ENCODE results near the gene ZNF70. TPM values are rescaled to one million over a fixed set of nuclear protein-coding genes. Genes with fewer than 3 reads are reported as not detected.
A peak's percentile ranks its signal among the peaks of the same experiment; 100 is the strongest.

Gene ZNF70
- total and polyA plus RNA-seq, 2 of the 13 experiments (the other 11 are each of a cell fraction or from before 2014, with no cell fraction given): 0.62 to 3.6 TPM

DNA sequence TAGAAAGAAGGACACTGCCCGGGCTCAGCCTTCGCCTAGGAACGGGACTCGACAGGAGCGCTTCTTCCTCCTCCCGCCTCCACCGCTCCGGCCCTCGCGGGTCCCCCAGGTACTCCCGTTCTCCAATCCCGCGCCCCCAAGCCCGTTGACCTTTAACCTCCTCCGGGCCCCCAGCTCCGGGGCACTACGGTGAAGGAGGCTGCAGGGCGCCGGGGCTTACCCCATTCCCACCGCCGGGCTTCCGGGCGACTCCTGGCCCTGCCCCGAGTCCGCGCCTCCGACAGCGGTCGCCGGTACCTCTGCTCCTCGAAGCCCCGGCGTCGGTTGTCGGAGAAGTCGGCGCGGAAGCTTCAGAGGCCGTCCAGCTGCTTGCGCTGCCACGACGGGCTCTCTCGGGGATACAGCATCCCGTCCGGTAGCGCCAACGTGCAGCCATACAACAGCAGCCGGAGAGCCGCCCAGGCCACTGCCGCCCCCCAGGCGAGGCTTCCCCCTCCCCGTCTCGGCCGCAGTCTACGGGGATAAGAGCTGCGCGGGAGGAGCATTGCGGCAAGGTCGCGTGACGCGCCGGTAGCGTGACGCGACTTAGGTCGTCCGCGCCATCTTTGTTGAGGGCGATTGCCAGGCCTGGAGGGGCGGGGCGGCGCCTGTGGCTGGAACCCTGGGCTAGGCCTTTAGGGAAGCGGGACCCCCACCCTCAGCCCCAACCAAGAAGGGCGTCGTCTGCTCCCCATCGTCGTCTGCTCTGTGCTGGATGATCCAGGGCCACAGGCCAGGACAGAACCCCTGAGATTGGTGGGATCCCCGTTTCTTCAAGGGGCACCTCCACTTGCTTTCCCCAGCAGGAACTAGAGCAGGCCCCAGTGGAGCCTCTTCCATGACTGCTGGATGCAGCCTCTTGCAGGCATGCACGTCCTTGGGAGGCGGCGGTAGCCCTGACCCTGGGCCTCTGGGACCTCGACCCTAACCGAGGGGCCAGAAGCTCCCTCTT, 33.8 kb downstream of the ZNF70 start (continued):
- TF ChIP-seq GPBP1L1 (CRISPR knock-in tag; IDR thresholded peaks at IDR 0.05): no peak
- TF ChIP-seq MED8 (CRISPR knock-in tag; IDR thresholded peaks at IDR 0.05; ENCODE audit: insufficient replicate concordance): peak; percentile 80
- TF ChIP-seq ZNF740 (CRISPR knock-in tag; IDR thresholded peaks at IDR 0.05): no peak
- TF ChIP-seq ZNF768 (CRISPR knock-in tag; IDR thresholded peaks at IDR 0.05): peak; percentile 55
- TF ChIP-seq SUZ12 (IDR thresholded peaks at IDR 0.05; ENCODE audit: low read depth, low read length): no peak
- TF ChIP-seq ATAD3A (CRISPR knock-in tag; IDR thresholded peaks at IDR 0.05): no peak
- TF ChIP-seq TOE1 (CRISPR knock-in tag; IDR thresholded peaks at IDR 0.05): no peak
- no peak for TF ChIP-seq ZNF121 (CRISPR knock-in tag; IDR thresholded peaks at IDR 0.05)
- TF ChIP-seq HOXD1 (CRISPR knock-in tag; IDR thresholded peaks at IDR 0.05): no peak
- peak; percentile 83 for TF ChIP-seq TAF1 (CRISPR knock-in tag; IDR thresholded peaks at IDR 0.05)
- no peak for TF ChIP-seq HOXA9 (CRISPR knock-in tag; IDR thresholded peaks at IDR 0.05; ENCODE audit: borderline replicate concordance)
- TF ChIP-seq POLR2G (IDR thresholded peaks at IDR 0.05; ENCODE audit: low read depth, low read length): peak; percentile 86
- TF ChIP-seq JDP2 (CRISPR knock-in tag; IDR thresholded peaks at IDR 0.05; ENCODE audit: borderline replicate concordance): no peak
- TF ChIP-seq, protein P1, sequence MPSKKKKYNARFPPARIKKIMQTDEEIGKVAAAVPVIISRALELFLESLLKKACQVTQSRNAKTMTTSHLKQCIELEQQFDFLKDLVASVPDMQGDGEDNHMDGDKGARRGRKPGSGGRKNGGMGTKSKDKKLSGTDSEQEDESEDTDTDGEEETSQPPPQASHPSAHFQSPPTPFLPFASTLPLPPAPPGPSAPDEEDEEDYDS (CRISPR knock-in tag; IDR thresholded peaks at IDR 0.05): peak; percentile 85
- no peak for TF ChIP-seq ZFP36 (IDR thresholded peaks at IDR 0.05; ENCODE audit: borderline replicate concordance, low read depth, low read length, partially characterized antibody)
- no peak; the same call in 1 of the 2 replicates for TF ChIP-seq NCOA2 (CRISPR knock-in tag; IDR thresholded peaks at IDR 0.05)
- TF ChIP-seq PPARG (CRISPR knock-in tag; conservative IDR thresholded peaks at IDR 0.05): peak; percentile 70; the same call in 1 of the 2 replicates
- peak; percentile 64; the same call in 1 of the 2 replicates for TF ChIP-seq ZBTB38 (CRISPR knock-in tag; IDR thresholded peaks at IDR 0.05)
- no peak for TF ChIP-seq ZNF530 (CRISPR knock-in tag; IDR thresholded peaks at IDR 0.05; ENCODE audit: low read depth)
- no peak for TF ChIP-seq ZNF468 (CRISPR knock-in tag; IDR thresholded peaks at IDR 0.05)
- TF ChIP-seq, protein P2, sequence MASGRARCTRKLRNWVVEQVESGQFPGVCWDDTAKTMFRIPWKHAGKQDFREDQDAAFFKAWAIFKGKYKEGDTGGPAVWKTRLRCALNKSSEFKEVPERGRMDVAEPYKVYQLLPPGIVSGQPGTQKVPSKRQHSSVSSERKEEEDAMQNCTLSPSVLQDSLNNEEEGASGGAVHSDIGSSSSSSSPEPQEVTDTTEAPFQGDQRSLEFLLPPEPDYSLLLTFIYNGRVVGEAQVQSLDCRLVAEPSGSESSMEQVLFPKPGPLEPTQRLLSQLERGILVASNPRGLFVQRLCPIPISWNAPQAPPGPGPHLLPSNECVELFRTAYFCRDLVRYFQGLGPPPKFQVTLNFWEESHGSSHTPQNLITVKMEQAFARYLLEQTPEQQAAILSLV (CRISPR knock-in tag; IDR thresholded peaks at IDR 0.05; ENCODE audit: borderline replicate concordance): peak; percentile 32; the same call in 1 of the 2 replicates
- no peak for TF ChIP-seq CBX2 (IDR thresholded peaks at IDR 0.05; ENCODE audit: low read depth, low read length)
- 0 out of 2 replicates have a peak, but pooled peaks have one; percentile 23 for TF ChIP-seq CBX2 (CRISPR knock-in tag; IDR thresholded peaks at IDR 0.05; ENCODE audit: low read depth)
- TF ChIP-seq IRF2 (CRISPR knock-in tag; IDR thresholded peaks at IDR 0.05): peak; percentile 80; the same call in 1 of the 2 replicates
- TF ChIP-seq FOXM1 (CRISPR knock-in tag; IDR thresholded peaks at IDR 0.05): no peak
- TF ChIP-seq, protein P3, sequence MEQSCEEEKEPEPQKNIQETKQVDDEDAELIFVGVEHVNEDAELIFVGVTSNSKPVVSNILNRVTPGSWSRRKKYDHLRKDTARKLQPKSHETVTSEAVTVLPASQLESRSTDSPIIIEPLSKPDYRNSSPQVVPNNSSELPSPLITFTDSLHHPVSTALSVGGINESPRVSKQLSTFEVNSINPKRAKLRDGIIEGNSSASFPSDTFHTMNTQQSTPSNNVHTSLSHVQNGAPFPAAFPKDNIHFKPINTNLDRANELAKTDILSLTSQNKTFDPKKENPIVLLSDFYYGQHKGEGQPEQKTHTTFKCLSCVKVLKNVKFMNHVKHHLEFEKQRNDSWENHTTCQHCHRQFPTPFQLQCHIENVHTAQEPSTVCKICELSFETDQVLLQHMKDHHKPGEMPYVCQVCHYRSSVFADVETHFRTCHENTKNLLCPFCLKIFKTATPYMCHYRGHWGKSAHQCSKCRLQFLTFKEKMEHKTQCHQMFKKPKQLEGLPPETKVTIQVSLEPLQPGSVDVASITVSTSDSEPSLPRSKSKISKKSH (CRISPR knock-in tag; IDR thresholded peaks at IDR 0.05; ENCODE audit: borderline replicate concordance): peak; percentile 86; the same call in 1 of the 2 replicates
